Skeletal muscle cell (primary cell): ENCODE measurements around the gene LMNTD1.

ENCODE experiments used
- DNase-seq: peaks from one replicate; pipeline ENCODE4 v3.0.0-alpha.2; 2010; ENCODE audit warnings: low read depth
- H3K4me3 ChIP-seq: 2 replicates; pipeline ENCODE4 v1.5.1; 2011; ENCODE audit warnings: low read depth, mild to moderate bottlenecking, control low read depth, low read length, moderate library complexity

LMNTD1 gene

GRCh38 chr12:25557830-25558436, 4.8 kb upstream of the LMNTD1 start:
- DNase-seq = peak; percentile 6
- no peak overlapping the region for H3K4me3 ChIP-seq

GRCh38 chr12:25556153-25556552, 3.1 kb upstream of the LMNTD1 start:
- H3K4me3 ChIP-seq = no peak overlapping the region
- no peak for DNase-seq

GRCh38 chr12:25552681-25553080, 402 bp downstream of the LMNTD1 start:
- H3K4me3 ChIP-seq = no peak overlapping the region
- DNase-seq = peak; percentile 38

GRCh38 chr12:25550186-25550585, 2.9 kb downstream of the LMNTD1 start:
- DNase-seq = peak; percentile 13
- H3K4me3 ChIP-seq = no peak overlapping the region

- no peak for DNase-seq
- no peak overlapping the region for H3K4me3 ChIP-seq
Observed at GRCh38 chr12:25549120-25549519, 4.0 kb downstream of the LMNTD1 start.

- DNase-seq = no peak
- no peak overlapping the region for H3K4me3 ChIP-seq
Observed at GRCh38 chr12:25546318-25546717, 6.8 kb downstream of the LMNTD1 start.

GRCh38 chr12:25533150-25533549, 19.9 kb downstream of the LMNTD1 start:
- DNase-seq = no peak
- H3K4me3 ChIP-seq = no peak overlapping the region

- DNase-seq = no peak
- no peak overlapping the region for H3K4me3 ChIP-seq
Observed at GRCh38 chr12:25531502-25532052, 21.5 kb downstream of the LMNTD1 start.

GRCh38 chr12:25529738-25530137, 23.3 kb downstream of the LMNTD1 start:
- H3K4me3 ChIP-seq = no peak overlapping the region
- DNase-seq = peak; percentile 24

GRCh38 chr12:25526778-25527177, 26.3 kb downstream of the LMNTD1 start:
- H3K4me3 ChIP-seq = no peak overlapping the region
- DNase-seq = no peak

GRCh38 chr12:25524366-25524765, 28.7 kb downstream of the LMNTD1 start:
- H3K4me3 ChIP-seq = no peak overlapping the region
- DNase-seq = no peak

- DNase-seq = no peak
Observed at GRCh38 chr12:25521625-25522256, 31.3 kb downstream of the LMNTD1 start.

GRCh38 chr12:25518512-25518911, 34.6 kb downstream of the LMNTD1 start:
- H3K4me3 ChIP-seq = no peak overlapping the region
- peak; percentile 48 for DNase-seq

More at GRCh38 chr12:25521625-25522256, 31.3 kb downstream of the LMNTD1 start:
- H3K4me3 ChIP-seq = no peak overlapping the region

- DNase-seq = no peak
- no peak overlapping the region for H3K4me3 ChIP-seq
Observed at GRCh38 chr12:25504744-25505143, 48.3 kb downstream of the LMNTD1 start.

- no peak for DNase-seq
- no peak overlapping the region for H3K4me3 ChIP-seq
Observed at GRCh38 chr12:25503666-25504065, 49.4 kb downstream of the LMNTD1 start.

- no peak for DNase-seq
Observed at GRCh38 chr12:25502596-25502995, 50.5 kb downstream of the LMNTD1 start.

GRCh38 chr12:25502118-25502517, 51.0 kb downstream of the LMNTD1 start:
- DNase-seq = no peak
- no peak overlapping the region for H3K4me3 ChIP-seq

More at GRCh38 chr12:25502596-25502995, 50.5 kb downstream of the LMNTD1 start:
- H3K4me3 ChIP-seq = no peak overlapping the region

- DNase-seq = no peak
- no peak overlapping the region for H3K4me3 ChIP-seq
Observed at GRCh38 chr12:25501549-25501948, 51.5 kb downstream of the LMNTD1 start.

- DNase-seq = no peak
- H3K4me3 ChIP-seq = no peak overlapping the region
Observed at GRCh38 chr12:25500651-25501050, 52.4 kb downstream of the LMNTD1 start.

GRCh38 chr12:25497021-25497420, 56.1 kb downstream of the LMNTD1 start:
- DNase-seq = no peak
- H3K4me3 ChIP-seq = no peak overlapping the region

- no peak overlapping the region for H3K4me3 ChIP-seq
- no peak for DNase-seq
Observed at GRCh38 chr12:25496098-25496587, 56.9 kb downstream of the LMNTD1 start.
